Tongue (tissue), 2 donors: ENCODE data around the gene PRSS27. TPM values are rescaled to one million over a fixed set of nuclear protein-coding genes. Genes with fewer than 3 reads are reported as not detected.
"Not testable (repeated sequence)": the region's sequence is repeated elsewhere in the genome, so short reads cannot be mapped to it uniquely, and the experiment has no call there.

Source experiments
- DNase-seq: peaks from one replicate; pipeline ENCODE4 v3.0.0-alpha.2; 2015
- total RNA-seq: library from RNA; depleted of rRNA; stranded (reverse); fragments of >200 nt; gene quantifications from one replicate; pipeline ENCODE4 v1.2.3, GENCODE V29; 2014

Gene PRSS27
- total RNA-seq, 1 donor from 2014 or later = 3.5 TPM

DNA sequence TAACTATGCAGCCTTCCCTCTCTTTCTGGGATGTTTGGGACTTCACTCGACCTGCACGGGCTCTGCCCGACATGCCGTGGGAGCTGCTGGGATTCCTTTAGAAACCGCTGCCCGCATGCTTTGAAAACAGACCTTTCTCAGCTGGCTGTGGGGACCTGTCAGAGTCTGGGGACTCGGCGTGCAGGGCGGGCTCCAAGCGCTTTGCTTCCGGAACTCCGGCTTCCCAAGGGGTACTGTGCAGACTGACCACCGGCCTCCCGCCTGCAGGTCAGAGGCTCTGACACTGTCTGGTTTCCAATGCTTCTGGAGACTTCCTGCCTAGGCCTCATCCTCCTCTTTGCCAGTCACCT is 11.8 kb downstream of the PRSS27 start:
- no peak for DNase-seq

- no peak for DNase-seq
Observed at GRCh38 chr16:2707368-2708289, 12.4 kb downstream of the PRSS27 start.

- DNase-seq = no peak
Observed at GRCh38 chr16:2706611-2707311, 13.3 kb downstream of the PRSS27 start.

DNA sequence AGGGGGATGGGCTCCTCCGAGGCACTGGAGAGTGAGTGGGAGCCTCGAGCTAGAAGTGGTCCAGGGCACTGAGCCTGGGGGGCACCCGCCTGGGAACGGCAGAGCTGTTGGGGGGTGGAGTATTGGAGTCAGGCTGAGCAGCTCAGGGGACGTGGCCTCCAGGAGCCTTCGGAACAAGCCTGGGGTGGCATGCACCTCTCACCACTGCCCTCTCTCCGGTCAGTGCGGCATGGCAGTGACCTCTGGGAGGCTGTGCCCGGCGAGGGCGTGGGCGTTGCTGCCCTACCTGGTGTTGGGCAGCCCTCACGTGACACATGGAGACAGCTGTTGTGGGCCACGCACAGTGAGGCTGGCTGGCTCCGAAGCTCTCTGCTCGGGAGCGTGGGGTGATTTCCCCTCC is 13.9 kb downstream of the PRSS27 start:
- DNase-seq = no peak

- no peak for DNase-seq
Observed at GRCh38 chr16:2705351-2705750, 14.7 kb downstream of the PRSS27 start.

DNA sequence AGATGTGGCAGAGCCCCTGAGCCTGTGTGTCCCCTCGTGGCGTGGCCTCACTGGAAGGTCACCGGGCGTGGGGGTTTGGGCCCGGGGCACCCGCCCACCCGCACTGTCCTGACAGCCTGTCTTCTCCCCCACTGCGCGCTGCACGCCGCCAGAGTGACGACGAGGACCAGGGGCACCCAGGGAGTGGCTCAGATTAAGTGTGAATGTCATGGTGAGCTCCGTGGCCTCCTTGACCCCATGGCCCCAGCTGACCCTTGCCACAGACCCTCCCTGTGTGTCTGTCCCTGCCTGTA is 15.1 kb downstream of the PRSS27 start:
- no peak for DNase-seq

DNA sequence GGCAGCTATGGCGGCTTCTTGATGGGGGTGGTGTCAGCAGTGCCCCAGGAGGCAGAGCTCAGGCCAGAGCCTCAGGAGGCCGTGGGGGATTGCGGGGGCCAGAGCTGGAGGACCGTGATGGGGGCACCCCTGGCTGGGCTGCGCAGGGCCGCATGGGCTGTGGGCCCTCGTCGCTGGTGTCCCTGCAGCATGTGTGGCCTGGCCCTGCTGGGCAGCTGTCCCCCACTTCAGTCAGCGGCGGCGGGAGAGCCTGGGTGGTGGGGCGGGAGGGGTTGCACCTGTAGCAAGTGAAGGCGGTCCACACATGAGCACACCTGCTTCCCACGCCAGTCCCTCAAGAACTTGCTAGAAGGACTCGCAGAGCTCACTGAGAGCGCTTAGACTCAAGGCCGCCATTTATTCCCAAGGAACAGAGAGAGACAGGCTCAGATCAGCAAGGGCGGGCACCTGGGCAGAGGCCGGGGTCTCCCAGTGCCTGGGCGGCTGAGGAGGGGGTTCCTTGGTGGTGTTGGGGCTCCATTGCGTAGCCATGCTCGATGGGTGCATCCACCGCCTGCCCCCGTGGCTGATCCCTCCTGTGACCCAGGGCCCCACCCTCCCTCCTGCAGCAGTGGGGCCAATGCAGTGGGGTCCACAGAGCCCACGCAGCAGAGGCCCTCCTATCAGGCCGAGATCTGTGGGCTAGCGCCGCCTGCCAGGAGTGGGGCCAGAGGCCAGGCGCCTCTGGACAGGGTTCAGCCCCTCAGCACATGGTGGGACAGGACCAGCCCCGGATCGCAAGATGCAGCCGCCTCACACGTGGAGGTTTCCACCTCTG is 15.7 kb downstream of the PRSS27 start:
- DNase-seq = no peak

- DNase-seq = no peak
Observed at GRCh38 chr16:2702871-2703745, 16.9 kb downstream of the PRSS27 start.

DNA sequence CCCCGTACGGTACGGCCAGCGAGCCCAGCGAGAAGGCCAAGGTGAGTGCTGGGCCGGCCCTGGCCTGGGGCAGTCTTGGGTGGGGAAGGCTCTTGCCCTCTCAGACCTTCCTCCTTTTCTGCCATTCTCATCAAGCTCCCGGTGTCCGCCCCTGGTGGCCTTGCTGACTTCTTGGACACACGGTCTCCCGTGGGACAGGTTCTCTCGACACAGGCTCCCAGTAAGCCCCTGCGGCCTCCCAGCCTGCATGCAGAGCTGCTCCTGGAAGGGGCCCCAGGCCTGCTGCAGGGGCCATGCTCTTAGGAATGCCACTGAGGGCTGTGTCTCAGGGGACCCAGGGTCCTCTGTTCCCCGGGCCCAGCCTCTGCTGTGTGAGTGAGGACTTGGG is 17.6 kb downstream of the PRSS27 start:
- no peak for DNase-seq

DNA sequence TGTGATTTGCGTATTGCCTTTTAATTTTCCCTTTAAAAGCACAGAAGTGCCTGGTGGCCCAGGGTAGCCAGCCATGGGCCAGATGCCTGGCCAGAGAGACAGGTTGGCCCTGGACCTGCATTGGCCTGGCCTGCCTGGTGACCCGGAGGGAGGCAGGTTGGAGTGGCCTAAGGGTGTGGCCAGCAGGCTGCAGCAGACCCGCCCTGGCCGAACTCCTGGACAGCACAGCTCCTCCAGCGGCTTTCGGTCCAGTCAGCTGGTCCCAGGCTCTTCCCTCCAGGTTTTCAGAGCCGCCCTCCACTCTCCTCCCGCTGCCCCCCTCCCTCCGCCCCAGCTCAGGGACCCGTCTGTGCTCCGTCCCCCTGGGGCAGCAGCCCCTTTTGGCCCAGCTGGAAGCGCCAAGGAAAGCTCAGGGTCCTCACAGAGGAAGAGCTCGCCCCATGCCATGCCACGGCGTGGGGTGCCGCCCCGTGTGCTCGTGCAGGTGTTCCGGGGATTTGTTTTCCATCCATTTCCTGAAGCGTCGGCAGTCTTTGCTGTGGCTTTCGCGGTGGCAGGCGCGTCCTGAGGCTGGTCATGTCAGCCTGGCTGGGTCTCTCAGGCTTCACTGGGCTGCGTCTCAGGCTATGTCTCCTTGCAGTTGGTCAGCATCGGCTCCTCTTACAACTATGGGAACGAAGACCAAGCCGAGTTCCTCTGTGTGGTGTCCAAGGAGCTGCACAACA is 18.1 kb downstream of the PRSS27 start:
- DNase-seq = no peak

DNA sequence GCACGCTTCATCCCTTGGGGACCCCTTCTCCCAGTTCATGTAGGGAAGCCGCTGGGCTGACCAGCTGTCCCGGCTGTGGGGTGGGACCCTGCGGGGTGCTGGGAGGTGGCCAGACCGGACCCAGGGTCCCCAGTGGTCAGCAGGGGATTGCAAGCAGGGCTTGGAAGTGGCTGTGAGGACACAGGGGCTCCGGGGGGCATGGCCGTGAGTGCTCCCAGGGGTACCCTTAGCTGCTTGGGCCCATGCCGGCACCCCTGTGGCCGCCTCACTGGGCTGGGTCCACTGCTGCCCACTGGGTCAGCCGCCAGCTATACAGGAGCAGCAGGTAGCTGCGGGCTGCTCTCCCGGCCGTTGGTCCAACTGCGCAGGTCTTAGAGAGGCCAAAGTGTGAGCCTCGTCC is 18.8 kb downstream of the PRSS27 start:
- DNase-seq = no peak

- no peak for DNase-seq
Observed at GRCh38 chr16:2700786-2701185, 19.2 kb downstream of the PRSS27 start.

- DNase-seq = no peak
Observed at GRCh38 chr16:2699791-2700600, 20.0 kb downstream of the PRSS27 start.

- no peak for DNase-seq
Observed at GRCh38 chr16:2698965-2699750, 20.9 kb downstream of the PRSS27 start.

- DNase-seq = no peak
Observed at GRCh38 chr16:2698103-2698870, 21.7 kb downstream of the PRSS27 start.

DNA sequence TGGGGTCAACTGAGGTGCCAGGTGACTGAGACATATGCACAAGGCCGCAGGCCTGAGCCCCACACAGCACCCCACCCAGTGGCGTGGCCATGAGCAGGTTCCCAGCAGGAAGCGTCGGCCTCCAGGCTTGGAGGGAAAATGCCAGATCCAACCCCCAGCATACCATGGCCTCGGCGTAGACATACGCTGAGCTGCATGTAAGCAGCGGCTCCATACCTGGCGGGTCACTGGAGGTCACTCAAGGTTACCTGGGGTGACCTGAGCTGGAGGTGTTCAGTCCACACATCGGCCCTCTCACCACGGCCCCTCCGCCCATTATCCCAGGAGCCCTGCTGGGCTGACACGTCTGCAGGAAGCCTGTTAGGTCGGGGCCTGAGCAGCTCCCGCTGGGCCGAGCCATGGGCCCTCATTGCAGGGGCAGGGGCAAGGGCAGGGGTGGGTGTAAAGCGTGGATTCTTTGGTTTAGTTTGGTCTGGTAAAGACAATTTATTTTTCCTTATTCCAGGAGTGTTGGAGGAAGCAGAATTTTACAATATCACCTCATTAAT is 22.5 kb downstream of the PRSS27 start:
- no peak for DNase-seq

- DNase-seq = not testable (repeated sequence)
Observed at GRCh38 chr16:2696601-2697250, 23.3 kb downstream of the PRSS27 start.
